ENCODE results near the gene PRDX5. TPM values are rescaled to one million over a fixed set of nuclear protein-coding genes. Genes with fewer than 3 reads are reported as not detected.

Gene PRDX5
- total RNA-seq, 1 donor from 2014 or later: 305 TPM

DNA sequence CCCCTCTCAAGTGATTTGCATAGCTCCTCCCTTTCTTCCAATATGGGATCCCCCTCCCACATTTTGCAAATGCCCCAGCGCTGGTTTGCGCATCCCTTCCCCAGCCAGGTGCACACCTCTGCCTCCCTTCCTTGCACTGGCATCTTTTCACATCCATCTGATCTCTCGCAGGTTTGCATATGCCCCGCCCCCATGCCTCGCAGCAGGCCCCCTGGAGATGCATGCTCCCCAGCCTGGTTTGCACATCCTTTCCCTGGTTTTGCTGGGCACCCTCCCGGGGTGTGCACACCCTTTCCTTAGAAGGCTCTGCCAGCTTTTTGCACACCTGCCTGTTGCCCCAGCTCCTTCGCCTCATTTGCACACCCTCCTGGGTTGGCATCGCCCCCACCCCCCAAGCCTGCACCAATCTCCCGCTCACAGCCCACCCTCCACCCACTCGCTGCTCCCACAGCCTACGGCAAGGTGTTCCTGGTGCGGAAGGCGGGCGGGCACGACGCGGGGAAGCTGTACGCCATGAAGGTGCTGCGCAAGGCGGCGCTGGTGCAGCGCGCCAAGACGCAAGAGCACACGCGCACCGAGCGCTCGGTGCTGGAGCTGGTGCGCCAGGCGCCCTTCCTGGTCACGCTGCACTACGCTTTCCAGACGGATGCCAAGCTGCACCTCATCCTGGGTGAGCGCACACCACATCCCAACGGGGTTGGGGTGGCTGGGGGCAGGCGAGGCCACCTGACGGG, 42.0 kb downstream of the PRDX5 start:
- no peak for DNase-seq (ENCODE audit: extremely low read depth, low read depth, low spot score)

DNA sequence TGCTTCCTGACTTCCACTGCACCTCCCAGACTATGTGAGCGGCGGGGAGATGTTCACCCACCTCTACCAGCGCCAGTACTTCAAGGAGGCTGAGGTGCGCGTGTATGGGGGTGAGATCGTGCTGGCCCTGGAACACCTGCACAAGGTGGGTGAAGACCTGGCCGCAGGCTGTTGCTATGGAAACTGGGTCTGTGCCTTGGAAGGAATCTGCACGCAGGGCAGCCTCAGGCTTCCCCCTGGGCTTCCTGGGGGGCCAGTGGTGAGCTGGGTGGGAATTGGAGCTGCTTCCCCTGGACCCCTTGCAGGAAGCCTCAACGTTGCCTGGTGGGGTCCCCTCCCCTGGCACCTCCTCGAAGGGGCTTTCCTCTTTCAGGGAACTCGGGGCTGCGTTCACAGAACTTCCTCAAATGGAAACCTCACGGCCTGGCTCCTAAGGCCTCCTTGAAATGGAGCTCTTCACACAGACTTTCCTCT, 42.6 kb downstream of the PRDX5 start:
- no peak for DNase-seq (ENCODE audit: extremely low read depth, low read depth, low spot score)

DNA sequence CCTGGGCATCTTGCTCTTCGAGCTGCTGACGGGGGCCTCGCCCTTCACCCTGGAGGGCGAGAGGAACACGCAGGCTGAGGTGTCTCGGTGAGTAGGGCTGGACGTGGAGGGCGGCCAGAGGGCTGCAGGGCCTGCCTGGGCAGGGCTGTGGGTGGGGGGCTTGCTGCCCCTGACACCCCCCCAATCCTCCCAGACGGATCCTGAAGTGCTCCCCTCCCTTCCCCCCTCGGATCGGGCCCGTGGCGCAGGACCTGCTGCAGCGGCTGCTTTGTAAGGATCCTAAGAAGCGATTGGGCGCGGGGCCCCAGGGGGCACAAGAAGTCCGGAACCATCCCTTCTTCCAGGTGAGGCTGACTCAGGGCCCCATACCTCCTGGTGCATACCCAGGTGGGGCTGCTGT, 43.7 kb downstream of the PRDX5 start:
- DNase-seq (ENCODE audit: extremely low read depth, low read depth, low spot score): no peak

DNA sequence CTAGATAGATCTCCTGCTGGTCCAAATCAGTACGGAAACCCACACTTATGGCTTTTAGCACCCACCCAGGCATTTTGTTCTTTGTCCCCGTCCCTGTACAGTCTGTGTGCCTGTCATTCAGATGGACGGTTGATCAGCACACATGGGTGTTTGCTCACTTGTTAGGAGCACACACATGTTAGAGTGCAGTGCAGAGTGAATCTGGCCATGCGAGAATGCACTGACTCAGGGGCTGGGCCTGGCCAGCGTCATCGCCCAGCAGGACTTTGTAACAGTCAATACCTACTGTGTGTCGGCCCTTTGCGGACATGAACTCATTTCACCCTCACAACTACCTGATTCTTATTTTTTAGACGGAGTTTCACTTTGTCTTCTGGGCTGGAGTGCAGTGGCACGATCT, 44.4 kb downstream of the PRDX5 start:
- DNase-seq (ENCODE audit: extremely low read depth, low read depth, low spot score): no peak

DNA sequence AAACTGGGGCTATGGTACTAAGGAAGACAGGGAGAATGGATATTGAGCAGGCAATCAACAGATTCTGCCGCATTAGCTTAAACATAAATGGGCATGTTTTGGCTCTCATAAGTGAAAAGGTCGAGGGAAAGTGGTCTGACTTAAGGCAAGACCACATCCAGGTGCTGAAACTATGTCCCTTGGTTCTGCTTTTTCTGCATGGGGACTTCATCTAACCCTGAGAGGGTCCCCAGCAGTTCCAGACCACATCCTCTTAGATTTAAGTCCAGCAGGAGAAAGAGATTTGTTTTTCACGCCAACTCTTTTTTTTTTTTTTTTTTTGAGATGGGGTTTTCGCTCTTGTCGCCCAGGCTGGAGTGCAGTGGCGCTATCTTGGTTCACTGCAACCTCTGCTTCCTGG, 46.5 kb downstream of the PRDX5 start:
- no peak for DNase-seq (ENCODE audit: extremely low read depth, low read depth, low spot score)

DNA sequence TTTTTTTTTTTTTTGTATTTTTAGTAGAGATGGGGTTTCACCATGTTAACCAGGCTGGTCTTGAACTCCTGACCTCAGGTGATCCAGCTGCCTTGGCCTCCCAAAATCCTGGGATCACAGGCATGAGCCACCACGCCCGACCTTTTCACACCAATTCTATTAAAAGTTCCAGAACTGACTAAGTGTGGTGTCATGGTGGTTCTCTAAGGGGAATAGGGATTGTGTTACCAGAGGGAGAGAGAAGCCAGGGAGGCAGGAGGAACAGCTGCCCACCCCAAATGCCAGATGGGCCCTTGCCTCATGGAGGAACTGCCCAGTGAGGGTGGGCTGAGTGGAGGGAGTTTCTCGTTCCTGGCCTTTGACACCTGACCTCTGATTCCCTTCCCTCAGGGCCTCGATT, 47.0 kb downstream of the PRDX5 start:
- DNase-seq (ENCODE audit: extremely low read depth, low read depth, low spot score): no peak

DNA sequence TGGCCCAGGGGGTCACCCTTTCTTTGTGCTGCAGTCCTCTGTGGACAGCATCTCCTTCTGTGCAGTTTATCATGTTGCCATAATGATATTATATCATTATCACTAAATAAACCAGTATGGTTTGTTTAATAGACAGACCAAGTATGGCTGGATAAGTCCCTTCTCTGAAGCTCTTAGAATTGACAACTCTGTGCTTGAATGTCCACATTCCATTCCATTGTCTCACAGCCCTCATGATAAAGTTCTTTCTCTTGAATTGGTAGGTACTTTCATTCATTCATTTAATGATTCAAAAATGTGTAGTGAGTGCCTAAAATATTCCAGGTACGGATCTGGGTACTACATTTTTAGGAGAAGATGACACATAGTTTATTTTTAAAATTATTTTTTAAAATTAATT, 48.8 kb downstream of the PRDX5 start:
- no peak for DNase-seq (ENCODE audit: extremely low read depth, low read depth, low spot score)

DNA sequence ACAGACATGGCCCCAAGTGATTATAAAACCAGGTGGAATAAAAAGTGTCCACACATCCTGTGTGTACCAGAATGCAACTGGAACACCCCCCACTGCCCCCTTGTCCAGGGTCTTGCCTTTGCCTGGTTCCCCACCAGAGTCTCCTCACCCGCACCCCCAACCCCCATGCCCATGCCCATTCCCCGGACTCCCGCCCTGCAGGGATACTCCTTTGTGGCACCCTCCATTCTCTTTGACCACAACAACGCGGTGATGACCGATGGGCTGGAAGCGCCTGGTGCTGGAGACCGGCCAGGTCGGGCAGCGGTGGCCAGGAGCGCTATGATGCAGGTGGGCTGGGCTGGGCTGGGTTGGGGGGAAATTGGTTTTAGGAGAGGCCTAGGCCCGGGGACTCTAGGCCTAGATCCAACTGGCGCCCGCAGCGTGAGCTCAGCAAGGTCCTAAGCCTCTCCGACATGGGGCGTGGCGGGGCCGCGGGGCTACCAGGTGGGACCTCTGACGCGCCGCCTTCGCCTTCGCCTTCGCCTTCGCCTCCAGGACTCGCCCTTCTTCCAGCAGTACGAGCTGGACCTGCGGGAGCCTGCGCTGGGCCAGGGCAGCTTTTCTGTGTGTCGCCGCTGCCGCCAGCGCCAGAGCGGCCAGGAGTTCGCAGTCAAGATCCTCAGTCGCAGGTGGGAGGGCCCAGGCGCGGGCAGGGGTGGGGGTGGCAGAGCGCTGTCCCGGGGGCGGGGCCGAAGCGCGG, 50.2 kb downstream of the PRDX5 start:
- no peak for DNase-seq (ENCODE audit: extremely low read depth, low read depth, low spot score)

DNA sequence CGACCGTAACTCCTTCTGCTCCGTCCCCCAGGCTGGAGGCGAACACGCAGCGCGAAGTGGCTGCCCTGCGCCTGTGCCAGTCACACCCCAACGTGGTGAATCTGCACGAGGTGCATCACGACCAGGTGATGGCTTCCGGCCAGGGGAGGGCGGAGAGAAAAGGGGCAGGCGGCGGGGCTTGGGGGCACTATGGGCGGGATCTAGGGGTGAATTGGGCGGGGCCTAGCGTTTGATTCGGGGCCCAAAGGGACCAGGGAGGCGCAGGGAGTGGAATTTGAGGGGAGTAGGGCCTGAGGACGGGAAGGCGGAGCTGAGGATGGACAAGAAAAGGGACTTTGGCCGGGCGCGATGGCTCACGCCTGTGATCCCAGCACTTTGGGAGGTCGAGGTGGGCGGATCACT, 50.8 kb downstream of the PRDX5 start:
- DNase-seq (ENCODE audit: extremely low read depth, low read depth, low spot score): no peak

DNA sequence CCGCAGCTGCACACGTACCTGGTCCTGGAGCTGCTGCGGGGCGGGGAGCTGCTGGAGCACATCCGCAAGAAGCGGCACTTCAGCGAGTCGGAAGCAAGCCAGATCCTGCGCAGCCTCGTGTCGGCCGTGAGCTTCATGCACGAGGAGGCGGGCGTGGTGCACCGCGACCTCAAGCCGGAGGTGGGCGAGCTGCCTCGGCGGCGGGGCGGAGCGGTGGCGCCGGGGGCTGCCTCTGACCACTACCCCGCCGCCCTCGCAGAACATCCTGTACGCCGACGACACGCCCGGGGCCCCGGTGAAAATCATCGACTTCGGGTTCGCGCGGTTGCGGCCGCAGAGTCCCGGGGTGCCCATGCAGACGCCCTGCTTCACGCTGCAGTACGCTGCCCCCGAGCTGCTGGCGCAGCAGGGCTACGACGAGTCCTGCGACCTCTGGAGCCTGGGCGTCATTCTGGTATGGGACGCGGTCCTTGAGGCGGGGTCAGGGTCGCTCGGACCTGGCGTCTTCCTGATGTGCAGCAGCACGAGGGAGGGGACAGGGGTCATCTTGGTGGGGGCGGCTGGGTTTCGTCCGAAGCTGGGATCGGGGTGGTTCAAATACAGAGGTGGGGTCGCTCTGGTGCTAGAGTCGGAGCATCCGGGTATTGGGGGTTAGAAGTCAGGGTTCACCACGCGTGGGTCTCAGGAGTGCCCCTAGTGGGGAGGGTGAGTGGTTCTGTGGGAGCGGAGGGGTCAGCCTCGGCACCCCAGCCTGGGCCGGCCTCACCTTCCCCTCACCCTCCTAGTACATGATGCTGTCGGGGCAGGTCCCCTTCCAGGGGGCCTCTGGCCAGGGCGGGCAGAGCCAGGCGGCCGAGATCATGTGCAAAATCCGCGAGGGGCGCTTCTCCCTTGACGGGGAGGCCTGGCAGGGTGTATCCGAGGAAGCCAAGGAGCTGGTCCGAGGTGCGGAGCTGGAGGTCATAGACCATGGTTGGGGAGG, 51.8 kb downstream of the PRDX5 start:
- no peak for DNase-seq (ENCODE audit: extremely low read depth, low read depth, low spot score)

DNA sequence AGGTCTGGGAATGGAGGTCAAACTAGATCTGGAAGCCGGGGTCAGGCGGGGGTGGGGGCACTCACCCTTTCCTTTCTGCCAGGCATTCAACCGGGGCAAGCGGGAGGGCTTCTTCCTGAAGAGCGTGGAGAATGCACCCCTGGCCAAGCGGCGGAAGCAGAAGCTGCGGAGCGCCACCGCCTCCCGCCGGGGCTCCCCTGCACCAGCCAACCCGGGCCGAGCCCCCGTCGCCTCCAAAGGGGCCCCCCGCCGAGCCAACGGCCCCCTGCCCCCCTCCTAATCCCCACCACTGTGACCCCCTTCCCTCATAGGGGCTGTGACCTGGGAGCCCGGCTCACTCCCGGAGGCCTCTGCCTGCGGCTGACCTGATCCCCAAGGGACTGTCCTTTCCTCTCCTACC, 53.3 kb downstream of the PRDX5 start:
- DNase-seq (ENCODE audit: extremely low read depth, low read depth, low spot score): no peak

Other genes starting within 250 kb of the PRDX5 start
- gene MACROD1, start 152.0 kb upstream of the PRDX5 start, total RNA-seq: 22.1 and 26.0 TPM in 2 replicates
- 199 and 219 TPM in 2 replicates for gene STIP1, start 131.9 kb upstream of the PRDX5 start, total RNA-seq
- gene FERMT3, start 111.4 kb upstream of the PRDX5 start, total RNA-seq: 31.7 and 38.9 TPM in 2 replicates
- 39.7 and 47.4 TPM in 2 replicates for gene TRPT1, start 91.9 kb upstream of the PRDX5 start, total RNA-seq
- gene NUDT22, start 91.8 kb upstream of the PRDX5 start, total RNA-seq: 50.7 and 53.5 TPM in 2 replicates
- gene DNAJC4, start 87.6 kb upstream of the PRDX5 start, total RNA-seq: 19.1 and 27.2 TPM in 2 replicates
- 65.9 and 69.2 TPM in 2 replicates for gene VEGFB, start 83.5 kb upstream of the PRDX5 start, total RNA-seq
- 52.4 and 52.8 TPM in 2 replicates for gene FKBP2, start 77.0 kb upstream of the PRDX5 start, total RNA-seq
- 316 and 365 TPM in 2 replicates for gene PPP1R14B, start 71.2 kb upstream of the PRDX5 start, total RNA-seq
- gene PLCB3, start 66.6 kb upstream of the PRDX5 start, total RNA-seq: 62.2 and 78.0 TPM in 2 replicates
- 121 and 150 TPM in 2 replicates for gene BAD, start 33.5 kb upstream of the PRDX5 start, total RNA-seq
- 28.1 and 41.5 TPM in 2 replicates for gene GPR137, start 32.3 kb upstream of the PRDX5 start, total RNA-seq
- not detected in 2 replicates for gene KCNK4, start 26.8 kb upstream of the PRDX5 start, total RNA-seq
- gene CATSPERZ, start 17.8 kb upstream of the PRDX5 start, total RNA-seq: not detected in 2 replicates
- 46.9 and 47.2 TPM in 2 replicates for gene ESRRA, start 12.6 kb upstream of the PRDX5 start, total RNA-seq
- gene TRMT112, start 562 bp upstream of the PRDX5 start, total RNA-seq: 217 and 259 TPM in 2 replicates
- 3.2 and 3.4 TPM in 2 replicates for gene CCDC88B, start 22.1 kb downstream of the PRDX5 start, total RNA-seq
- gene RPS6KA4, start 41.0 kb downstream of the PRDX5 start, total RNA-seq: 42.1 and 49.0 TPM in 2 replicates
- not detected in 2 replicates for gene SLC22A11, start 237.8 kb downstream of the PRDX5 start, total RNA-seq